Heart right ventricle (tissue), 16 donors: ENCODE measurements around the gene LRRC15. TPM values are rescaled to one million over a fixed set of nuclear protein-coding genes. Genes with fewer than 3 reads are reported as not detected.

Source experiments
- ATAC-seq, 8 donors: fragments of 200-7000 bp; cut with Tn5 transposase; one replicate each; pipeline ENCODE4 v1.9.1; 2020; ENCODE audit warnings: mild to moderate bottlenecking in 8 of 8, moderate library complexity in 8 of 8, moderate number of reproducible peaks in 1 of 8
- DNase-seq, 2 donors: peaks; one replicate each; pipeline ENCODE4 v3.0.0-alpha.2; 2020
- H3K27ac ChIP-seq, 10 donors: fragments of 200-600 bp; sonication (generic) in 2 of 10; one replicate each; pipeline versions ENCODE4 v1.5.0 to v1.8.0; 2020 to 2022; ENCODE audit warnings: mild to moderate bottlenecking in 3 of 10
- H3K27me3 ChIP-seq, 7 donors: fragments of 200-600 bp; one replicate each; pipeline ENCODE4 v1.8.0; 2021 to 2022; ENCODE audit warnings: mild to moderate bottlenecking in 2 of 7
- H3K36me3 ChIP-seq, 9 donors: fragments of 200-600 bp; sonication (generic) in 1 of 9; one replicate each; pipeline versions ENCODE4 v1.5.0 to v1.8.0; 2020 to 2022; ENCODE audit warnings: mild to moderate bottlenecking in 2 of 9
- H3K4me1 ChIP-seq, 9 donors: fragments of 200-600 bp; sonication (generic) in 1 of 9; one replicate each; pipeline versions ENCODE4 v1.5.0 to v1.8.0; 2020 to 2022; ENCODE audit warnings: mild to moderate bottlenecking in 4 of 9
- H3K4me3 ChIP-seq, 10 donors: fragments of 200-600 bp; sonication (generic) in 2 of 10; one replicate each; pipeline versions ENCODE4 v1.5.0 to v1.8.0; 2020 to 2022; ENCODE audit warnings: mild to moderate bottlenecking in 7 of 10, moderate library complexity in 2 of 10
- H3K9me3 ChIP-seq, 11 donors: fragments of 200-600 bp in 10 of 11; sonication (generic) in 2 of 11; one replicate each; pipeline versions ENCODE4 v1.5.0 to v1.8.0; 2013 to 2022; ENCODE audit warnings: mild to moderate bottlenecking in 2 of 11, control low read depth in 1 of 11, moderate library complexity in 1 of 11
- CTCF ChIP-seq, 9 donors: fragments of 200-600 bp; sonication (generic) in 2 of 9; IDR thresholded peaks; one replicate each; pipeline versions ENCODE4 v1.5.0 to v1.8.0; 2021 to 2022; ENCODE audit warnings: antibody characterized with exemption in 9 of 9, mild to moderate bottlenecking in 5 of 9, moderate library complexity in 1 of 9
- WGBS, 2 donors: extraction: QIAGEN DNeasy Blood & Tissue Kit; methylation state at CpG; one replicate each; pipeline ENCODE4 v1.1.7; 2013; ENCODE audit warnings: inconsistent platforms in 1 of 2; 5-methylcytosine and 5-hydroxymethylcytosine counted together
- intact Hi-C, 10 donors: fragments of 100-400 bp; cut with DNase I; formaldehyde crosslinking; loops; one replicate each; pipeline versions ENCODE4 v1.11.1 to v1.14.2; 2022
- polyA plus RNA-seq, 2 donors: library from polyadenylated mRNA; stranded (reverse); fragments of 200-250 nt; gene quantifications; one replicate each; pipeline ENCODE4 v1.2.3, GENCODE V29; 2013
- total RNA-seq, 10 donors: library from RNA; stranded (reverse); fragmentation: NEBNext Ultra II Directional in 3 of 10; extraction: Animal tissue kit (Norgen Biotek cat#: 25700) in 3 of 10; gene quantifications; one replicate each; pipeline versions ENCODE4 v1.2.1 to v1.2.4, GENCODE V29; 2021 to 2023
- donor health status: Arrhythmogenic right ventricular cardiomyopathy.
- donor health status: ischemic (EF 13 %, LVEDD 7.1; RV severe dilation, severe dysfunction).
- donor health status: healthy with polysubstance abuse.
- donor health status: DM: no; HTN: yes; CAD: no.
- donor health status: DM: no; HTN: no; CAD: no.
- donor health status: ischemic (EF 25% LVEDD 6.9; RV normal size, moderate dysfunction).
- donor health status: ischemic (EF 25% LVEDD 5.7; RV mildly dilated, moderate dysfunction).
- donor health status: healthy.
- donor health status: DM: yes; HTN: yes; CAD: no.
- donor health status: Ischemic cardiomyopathy.
- donor health status: ischemic (EF 35%, LVEDD 5.7; RV mildly dilated, moderate dysfunction).
- donor health status: nonischemic (EF 11% LVEDD 7.7; RV severe dilation, severe dysfunction).
- donor health status: DM: yes; HTN: yes; CAD: no.
- donor health status: PGD.
- donor health status: ischemic (EF 29% LVEDD 5.4; RV normal size, mild dysfunction).
- donor health status: nonischemic (EF 23%, LVEDD 6.1; RV moderate dilation, normal function).

The LRRC15 gene
- total and polyA plus RNA-seq, 12 donors = 0.05 to 0.81 (median 0.21) TPM; not detected in 1

- peaks cover 0 to 7% (median 0%) of the 10 kb centered on the region in 11 donors for H3K9me3 ChIP-seq
- H3K4me3 ChIP-seq = no peak overlapping the region
- intact Hi-C loops = loop anchor here (2.0 to 10.0 kb wide), 13 partner anchors 41 to 649 kb away; partner anchors contain the start of gene HES1 (in 1 of the 10)
- 58 to 64% methylated on average over 15 of the region's 15 CpGs for WGBS, 2 donors
- no peak for TF ChIP-seq CTCF (IDR thresholded peaks at IDR 0.05)
- peaks cover 6 to 37% (median 25%) of the 10 kb centered on the region in 9 donors for H3K4me1 ChIP-seq
- no peaks in the 10 kb centered on the region for H3K36me3 ChIP-seq
- DNase-seq (peak in 1 of 2 donors; percentile 68), ATAC-seq (peak in 1 of 8 donors; percentile 3)
- H3K27ac ChIP-seq = peak overlapping the region in 1 of 10 donors; percentile 29
- peaks cover 0 to 70% (median 44%) of the 10 kb centered on the region in 7 donors for H3K27me3 ChIP-seq
These were observed 55.8 kb downstream of the LRRC15 start for GRCh38 chr3:194313560-194314387.

DNA sequence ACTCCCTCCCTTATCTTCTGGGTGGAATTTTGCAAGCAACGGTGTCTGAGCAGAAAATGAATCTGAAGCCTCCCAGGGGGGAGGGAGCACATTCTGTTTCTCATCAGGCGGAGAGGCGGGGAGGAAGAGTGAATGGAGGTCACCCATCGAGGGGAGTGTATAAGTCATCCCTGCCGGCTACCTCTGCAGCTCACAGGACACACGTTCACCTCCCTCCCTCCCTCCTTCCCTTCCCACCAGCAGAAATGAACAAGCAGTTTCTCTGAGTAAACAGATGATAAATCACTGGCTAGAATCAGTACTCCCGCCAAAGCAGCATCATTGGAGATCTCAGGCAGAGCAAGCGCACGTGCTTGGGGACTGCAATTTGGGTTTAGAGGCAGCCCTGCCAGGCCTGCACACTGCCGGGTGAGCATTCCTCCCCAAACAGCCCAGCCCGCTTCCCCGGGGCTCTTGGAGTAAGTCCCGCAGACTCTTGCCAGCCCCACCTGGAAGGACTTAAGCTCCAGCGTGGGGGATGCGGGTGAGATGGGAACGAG is 56.7 kb downstream of the LRRC15 start:
- Histone ChIP-seq H3K36me3 (no peaks in the 10 kb centered on the region), H3K4me1 (peaks cover 6 to 37% (median 25%) of the 10 kb centered on the region in 9 donors), H3K9me3 (no peaks in the 10 kb centered on the region), H3K4me3 (no peak overlapping the region), H3K27ac (peak overlapping the region in 1 of 10 donors; percentile 45), H3K27me3 (peaks cover 0 to 65% (median 36%) of the 10 kb centered on the region in 7 donors)
- peak in 1 of 2 donors; percentile 42 for DNase-seq
- no peak for TF ChIP-seq CTCF (IDR thresholded peaks at IDR 0.05)
- 37 to 57% methylated on average over 16 of the region's 16 CpGs for WGBS, 2 donors
- intact Hi-C loops = loop anchor here in 9 of 10 donors (2.0 to 10.0 kb wide), 7 partner anchors 41 to 648 kb away; partner anchors contain the start of gene HES1 (in 1 of the 9)
- peak in 1 of 8 donors; percentile 13 for ATAC-seq

DNA sequence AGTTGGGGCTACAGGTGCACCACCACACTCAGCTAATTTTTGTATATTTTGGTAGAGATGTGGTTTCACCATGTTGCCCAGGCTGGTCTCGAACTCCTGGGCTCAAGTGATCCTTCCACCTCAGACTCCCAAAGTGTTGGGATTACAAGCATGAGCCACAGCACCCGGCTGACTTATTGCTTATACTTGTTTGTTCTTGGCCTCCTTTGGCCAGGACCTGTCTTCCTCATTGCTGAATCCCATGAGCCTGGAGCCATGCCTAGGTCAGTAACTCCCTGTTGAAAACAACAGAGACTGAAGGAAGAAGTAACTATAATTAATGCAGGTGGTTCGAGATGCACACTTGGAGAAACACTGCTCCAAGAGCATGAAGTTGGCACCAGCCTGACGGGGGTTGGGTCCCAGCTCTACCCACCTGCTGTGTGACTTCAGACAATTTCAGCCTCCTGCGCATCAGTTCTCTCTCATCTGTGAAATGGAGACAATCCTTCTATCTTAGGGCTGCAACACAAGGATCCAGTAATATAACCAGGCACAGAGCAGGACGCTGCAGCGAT is 57.3 kb downstream of the LRRC15 start:
- intact Hi-C loops = loop anchor here in 9 of 10 donors (2.0 to 10.0 kb wide), 7 partner anchors 40 to 647 kb away; partner anchors contain the start of gene HES1 (in 1 of the 9)
- peaks cover 0 to 65% (median 35%) of the 10 kb centered on the region in 7 donors for H3K27me3 ChIP-seq
- ATAC-seq (no peak), DNase-seq (no peak)
- 71 to 85% methylated on average over 7 of the region's 7 CpGs for WGBS, 2 donors
- no peak overlapping the region for H3K27ac ChIP-seq
- H3K4me3 ChIP-seq = no peak overlapping the region
- no peaks in the 10 kb centered on the region for H3K36me3 ChIP-seq
- H3K9me3 ChIP-seq = no peaks in the 10 kb centered on the region
- no peak for TF ChIP-seq CTCF (IDR thresholded peaks at IDR 0.05)
- peaks cover 6 to 37% (median 25%) of the 10 kb centered on the region in 9 donors for H3K4me1 ChIP-seq

GRCh38 chr3:194311000-194311399 is 58.5 kb downstream of the LRRC15 start:
- ATAC-seq (no peak), DNase-seq (no peak)
- Histone ChIP-seq H3K4me3 (no peak overlapping the region), H3K27me3 (peaks cover 0 to 65% (median 29%) of the 10 kb centered on the region in 7 donors), H3K9me3 (no peaks in the 10 kb centered on the region), H3K4me1 (peaks cover 6 to 45% (median 23%) of the 10 kb centered on the region in 9 donors), H3K36me3 (no peaks in the 10 kb centered on the region), H3K27ac (no peak overlapping the region)
- 99 to 100% methylated on average over 2 of the region's 2 CpGs for WGBS, 2 donors
- no peak for TF ChIP-seq CTCF (IDR thresholded peaks at IDR 0.05)
- intact Hi-C loops = loop anchor here in 9 of 10 donors (5.0 to 10.0 kb wide), 6 partner anchors 39 to 646 kb away; partner anchors contain the start of gene HES1 (in 1 of the 9)
